GM18951 (cell line): Measurements from ENCODE around the gene POU2F3.

Experiments used
- POLR2A ChIP-seq: IDR thresholded peaks from 4 replicates; pipeline ENCODE4 v1.6.1; 2011; ENCODE audit warnings: mild to moderate bottlenecking; ENCODE audit not compliant: insufficient read length, insufficient read depth; ENCODE audit errors: extremely low read depth
- in situ Hi-C: fragments of 300-500 bp; cut with MboI; formaldehyde crosslinking; loops from one replicate; pipeline ENCODE4 v1.12.0; 2022; ENCODE audit warnings: low sequenced_read_pairs, mixed read lengths, inconsistent platforms; ENCODE audit not compliant: unreplicated experiment

The POU2F3 gene

DNA sequence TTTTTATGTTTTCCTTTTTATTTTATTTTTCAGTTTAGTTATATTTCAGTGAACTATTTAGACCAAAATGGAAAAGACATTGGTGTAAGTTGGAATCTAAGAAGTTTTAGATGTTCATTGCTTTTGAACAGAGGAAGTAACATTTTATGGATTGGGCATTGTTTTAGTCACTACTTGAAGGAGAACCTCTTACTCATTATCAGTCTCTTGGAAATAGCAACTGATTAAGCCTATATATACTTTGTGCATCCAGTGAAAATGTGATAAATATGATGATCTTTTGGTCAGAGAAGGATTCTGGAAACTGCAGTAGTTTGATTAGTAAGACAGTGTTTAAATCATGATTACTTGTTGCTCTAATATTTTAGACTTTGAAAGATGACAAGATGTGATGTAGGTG, 110.7 kb downstream of the POU2F3 start:
- in situ Hi-C loops = no loop called here
- TF ChIP-seq POLR2A = no peak

DNA sequence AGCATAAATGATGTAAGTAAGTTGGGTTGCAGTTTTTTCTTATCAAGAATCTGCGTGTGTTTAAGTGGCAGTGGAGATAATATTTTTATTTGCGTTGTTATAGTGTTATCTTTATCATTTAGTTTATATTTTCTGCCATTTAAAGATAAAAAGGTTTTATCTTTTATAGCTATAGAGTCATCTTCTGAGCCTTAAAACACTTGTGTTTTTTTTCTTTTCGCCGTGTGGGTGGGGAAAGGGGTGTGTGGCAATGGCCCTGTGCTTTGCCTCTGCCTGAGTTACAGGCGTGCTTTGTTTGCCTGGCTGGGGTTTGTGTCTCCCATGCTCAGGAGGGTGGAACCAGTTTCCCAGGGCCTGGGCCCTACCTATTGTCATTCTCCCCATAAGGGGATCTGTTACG, 112.5 kb downstream of the POU2F3 start:
- TF ChIP-seq POLR2A = no peak
- in situ Hi-C loops = no loop called here

DNA sequence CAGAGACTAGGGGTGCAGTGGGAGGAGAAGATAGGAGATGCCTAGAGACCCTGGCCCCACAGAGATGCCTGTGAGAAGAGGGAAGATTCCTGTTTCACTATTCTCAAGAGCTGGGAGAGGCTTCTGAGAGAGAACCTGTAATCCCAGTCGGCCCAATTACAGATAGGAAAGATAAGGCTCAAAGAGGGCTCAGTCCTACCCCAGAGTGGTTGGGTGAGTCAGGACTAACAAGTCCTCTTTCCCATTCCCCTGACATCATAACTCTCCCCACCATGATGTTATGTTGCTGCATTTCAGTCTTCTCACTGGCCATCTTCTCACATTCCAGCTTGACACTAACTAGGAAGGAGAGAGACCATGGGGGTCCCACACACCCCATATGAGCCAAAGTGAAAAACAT, 114.1 kb downstream of the POU2F3 start:
- in situ Hi-C loops = no loop called here
- TF ChIP-seq POLR2A = no peak

DNA sequence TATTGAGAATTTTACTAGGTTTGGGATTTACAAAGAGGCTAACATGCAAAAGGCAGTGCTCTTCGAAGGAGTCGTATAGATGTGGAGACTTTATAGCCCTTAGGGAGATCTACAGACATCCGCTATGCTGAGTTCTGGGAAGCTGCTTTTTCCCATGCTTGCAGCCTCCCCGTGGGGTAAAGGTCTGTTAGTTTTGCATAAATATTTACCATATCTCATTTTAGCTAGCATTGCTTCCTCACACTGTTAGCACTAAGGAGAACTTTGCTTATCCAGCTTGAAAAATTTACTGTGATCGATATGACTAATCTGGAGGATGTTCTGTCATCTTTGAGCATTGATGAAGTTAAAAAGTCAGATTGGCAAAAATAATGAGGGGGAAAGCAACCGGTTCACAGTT, 114.8 kb downstream of the POU2F3 start:
- in situ Hi-C loops = no loop called here
- TF ChIP-seq POLR2A = no peak

DNA sequence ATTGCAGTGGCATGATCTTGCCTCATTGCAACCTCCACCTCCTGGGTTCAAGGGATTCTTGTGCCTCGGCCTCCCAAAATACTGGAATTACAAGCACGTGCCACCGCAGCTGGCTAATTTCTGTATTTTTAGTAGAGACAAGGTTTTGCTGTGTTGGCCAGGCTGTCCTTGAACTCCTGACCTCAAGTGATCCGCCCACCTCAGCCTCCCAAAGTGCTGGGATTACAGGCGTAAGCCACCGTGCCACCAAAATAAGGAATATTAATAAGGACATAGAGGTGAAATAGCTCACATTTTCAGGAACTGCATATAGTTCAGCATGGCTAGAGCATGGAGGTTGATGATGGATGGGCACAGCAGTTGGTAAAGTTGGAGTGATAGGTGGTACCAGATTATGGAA, 117.7 kb downstream of the POU2F3 start:
- no peak for TF ChIP-seq POLR2A
- in situ Hi-C loops = no loop called here

DNA sequence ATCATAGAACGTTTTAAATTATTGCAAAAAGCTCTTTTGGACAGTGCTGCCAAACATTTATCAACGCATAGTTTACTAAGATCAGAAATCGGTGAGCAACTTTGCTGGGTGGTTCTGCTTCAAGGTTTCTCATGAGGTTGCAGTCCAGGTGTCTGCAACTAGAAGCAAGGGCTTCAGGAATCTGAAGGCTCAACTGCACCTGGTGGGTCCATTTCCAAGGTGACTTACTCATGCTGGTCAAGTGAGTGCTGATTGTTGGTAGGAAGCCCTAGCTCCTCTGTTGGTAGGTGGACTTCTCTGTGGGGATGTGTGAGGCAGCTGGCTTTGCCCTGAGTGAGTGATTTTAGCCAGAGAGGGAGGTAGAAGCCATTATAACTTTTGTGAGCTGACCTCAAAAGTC, 118.8 kb downstream of the POU2F3 start:
- no peak for TF ChIP-seq POLR2A
- in situ Hi-C loops = no loop called here

DNA sequence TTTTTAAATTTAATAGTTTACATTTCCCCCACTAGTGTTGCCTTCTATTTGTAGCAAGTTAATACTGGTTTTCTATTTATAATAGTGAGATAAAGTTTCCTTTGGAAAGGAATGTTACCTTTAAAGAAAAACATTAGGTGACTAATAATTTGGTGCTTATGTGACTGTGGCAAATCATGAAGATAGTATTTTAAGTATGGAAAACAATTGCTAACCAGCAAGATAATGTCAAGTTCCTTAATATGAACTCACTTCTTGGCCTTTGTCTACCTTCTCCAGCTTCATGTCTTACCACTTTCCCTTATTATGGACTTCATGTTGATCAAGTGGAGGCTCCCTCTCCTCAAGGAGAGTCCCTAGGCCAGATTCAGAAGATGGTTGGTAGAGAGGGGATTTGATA, 123.5 kb downstream of the POU2F3 start:
- in situ Hi-C loops = no loop called here
- no peak for TF ChIP-seq POLR2A

GRCh38 chr11:120365512-120365911, 125.6 kb downstream of the POU2F3 start:
- TF ChIP-seq POLR2A = no peak
- in situ Hi-C loops = no loop called here
